ENCODE results near the gene CCDC50. TPM values are rescaled to one million over a fixed set of nuclear protein-coding genes. Genes with fewer than 3 reads are reported as not detected.

The CCDC50 gene
- polyA plus RNA-seq, 12 donors, result 26.4 to 38.1 (median 29.8) TPM; not detected in 1

DNA sequence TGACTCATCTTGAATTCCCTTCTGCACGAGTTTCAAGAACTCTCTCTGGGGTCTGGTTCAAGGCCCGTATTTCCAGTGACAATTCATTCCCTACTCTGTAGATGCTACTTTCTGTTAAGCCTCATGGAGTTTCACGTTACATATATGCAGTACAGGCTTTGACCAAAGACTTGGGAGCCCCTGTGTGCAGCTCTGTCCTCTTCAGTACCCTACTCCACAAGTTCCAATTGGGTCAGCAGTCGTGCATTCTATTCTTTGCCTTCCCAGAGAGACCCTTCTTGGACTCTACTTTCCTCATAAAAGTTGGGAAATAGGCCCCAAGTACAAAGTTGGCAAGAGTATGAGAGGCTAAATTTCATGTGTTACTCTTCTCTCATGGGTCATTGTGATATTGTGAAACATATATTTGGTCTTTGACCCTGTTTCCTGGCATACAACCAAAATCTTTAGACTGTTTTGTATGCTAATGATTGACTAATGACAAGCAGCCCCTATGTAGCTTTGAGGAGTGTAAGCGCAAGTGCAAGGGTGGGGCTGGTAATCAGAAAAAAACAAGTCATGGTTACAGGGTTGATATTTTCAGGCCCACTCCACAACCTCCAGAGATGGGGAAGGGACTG lies 15.0 kb upstream of the CCDC50 start:
- no peak for DNase-seq

DNA sequence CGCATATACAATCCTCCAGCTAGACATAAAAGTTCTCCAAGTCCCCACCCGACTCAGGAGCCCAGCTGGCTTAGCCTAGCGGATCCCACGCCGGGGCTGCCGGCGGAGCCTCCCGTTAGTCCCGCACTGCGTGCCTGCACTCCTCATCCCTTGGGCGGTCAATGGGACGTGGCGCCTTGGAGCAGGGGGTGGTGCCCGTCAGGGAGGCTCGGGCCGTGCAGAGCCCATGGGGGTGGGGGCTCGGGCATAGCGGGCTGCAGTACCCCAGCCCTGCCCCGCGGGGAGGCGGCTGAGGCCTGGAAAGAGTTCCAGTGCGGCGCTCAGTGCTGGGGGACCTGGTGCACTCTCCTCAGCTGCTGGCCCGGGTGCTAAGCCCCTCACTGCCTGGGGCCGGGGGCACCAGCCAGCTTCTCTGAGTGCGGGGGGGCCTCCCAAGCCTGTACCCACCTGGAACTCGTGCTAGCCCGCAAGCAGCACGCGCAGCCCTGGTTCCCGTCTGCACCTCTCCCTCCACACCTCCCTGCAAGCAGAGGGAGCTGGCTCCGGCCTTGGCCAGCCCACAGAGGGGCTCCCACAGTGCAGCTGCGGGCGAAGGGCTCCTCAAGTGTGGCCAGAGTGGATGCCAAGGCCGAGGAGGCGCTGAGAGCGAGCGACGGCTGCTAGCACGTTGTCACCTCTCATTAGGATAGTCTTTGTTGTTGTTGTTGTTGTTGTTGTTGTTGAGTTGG lies 12.2 kb upstream of the CCDC50 start:
- no peak for DNase-seq

DNA sequence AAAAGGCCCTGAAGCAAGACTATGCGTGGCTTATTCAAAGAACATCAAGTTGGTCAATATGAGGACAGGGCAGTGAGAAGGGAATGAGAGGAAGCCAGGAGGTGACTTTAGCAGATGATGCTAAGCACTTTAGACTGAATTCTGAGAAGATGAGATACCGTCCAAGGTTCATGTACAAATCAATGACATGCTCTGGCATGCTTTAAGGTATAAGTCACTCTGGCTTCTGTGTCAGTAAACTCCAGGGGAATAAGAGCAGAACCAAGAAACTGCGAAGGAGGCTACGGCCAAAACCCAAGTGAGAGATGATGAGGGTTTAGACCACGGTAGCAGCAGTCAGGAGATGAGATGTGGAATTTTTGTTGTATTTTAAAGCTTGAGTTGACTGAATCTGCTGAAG lies 8.9 kb upstream of the CCDC50 start:
- DNase-seq, result no peak

DNA sequence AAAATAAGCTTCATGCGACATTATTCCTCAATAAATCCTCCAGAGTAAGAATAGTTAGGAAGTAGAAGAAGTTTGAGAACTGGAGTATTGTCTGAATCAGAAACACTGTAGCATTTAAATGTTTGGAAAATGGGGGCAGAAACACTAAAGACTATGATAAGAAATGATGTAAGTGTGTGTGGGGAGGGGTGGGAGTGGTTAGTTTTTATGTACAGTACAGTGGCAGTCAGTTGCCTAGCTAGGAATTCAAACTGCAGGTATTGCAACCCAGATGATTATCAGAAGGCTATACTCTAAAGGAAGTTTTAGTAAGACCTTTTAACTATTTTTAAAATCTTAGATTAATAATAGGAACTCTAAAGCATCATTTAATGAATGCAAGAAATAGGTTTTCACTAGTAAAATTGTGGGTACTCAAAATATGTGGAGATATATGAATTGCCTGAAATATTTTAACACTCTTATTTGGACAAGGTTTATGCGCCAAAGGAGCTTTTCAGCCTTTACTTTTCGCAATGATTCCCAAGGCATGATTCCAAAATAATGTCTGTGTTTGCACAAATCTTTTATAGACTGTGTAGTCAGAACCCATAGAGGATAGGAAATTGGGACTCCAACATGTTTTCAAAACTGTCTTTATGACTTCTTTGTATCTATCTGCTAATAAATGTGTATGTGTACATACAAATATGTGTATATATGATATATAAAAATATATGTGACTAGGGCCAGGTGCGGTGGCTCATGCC lies 8.0 kb upstream of the CCDC50 start:
- DNase-seq, result no peak

DNA sequence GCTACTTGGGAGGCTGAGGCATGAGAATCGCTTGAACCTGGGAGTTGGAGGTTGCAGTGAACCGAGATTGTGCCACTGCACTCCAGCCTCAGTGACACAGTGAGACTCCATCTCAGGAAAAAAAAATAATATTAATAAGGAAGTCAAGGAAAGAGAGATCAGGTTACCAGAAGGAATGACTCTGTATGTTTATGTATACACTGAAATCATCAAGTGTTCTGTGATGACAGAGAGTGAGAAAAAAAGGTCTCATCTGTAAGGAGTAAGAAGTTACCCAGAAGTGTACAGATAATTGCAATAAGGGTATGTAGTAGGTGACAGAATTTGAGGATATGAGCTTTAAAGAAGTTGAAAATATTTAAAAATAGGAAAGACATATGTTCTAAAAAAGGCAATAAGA lies 4.3 kb upstream of the CCDC50 start:
- no peak for DNase-seq

DNA sequence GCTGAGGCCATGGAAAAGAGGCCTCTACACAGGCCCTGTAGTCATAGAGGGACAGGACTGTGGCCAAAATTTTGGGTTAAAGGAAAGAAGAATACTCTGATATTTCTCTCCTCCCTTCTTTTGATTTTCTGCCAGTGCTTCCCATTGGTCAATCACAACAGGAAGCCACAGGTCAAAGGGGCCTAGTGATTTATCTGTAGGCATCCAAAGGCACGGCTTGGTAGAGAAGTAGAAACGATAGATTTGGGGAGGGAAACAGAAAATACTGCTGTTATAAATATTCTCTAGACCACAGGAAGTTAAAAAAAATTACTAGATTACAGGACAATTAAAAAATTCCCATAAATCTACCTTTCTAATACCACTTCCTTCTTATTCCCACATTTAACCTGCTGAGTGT lies 1.7 kb upstream of the CCDC50 start:
- DNase-seq, result no peak

DNA sequence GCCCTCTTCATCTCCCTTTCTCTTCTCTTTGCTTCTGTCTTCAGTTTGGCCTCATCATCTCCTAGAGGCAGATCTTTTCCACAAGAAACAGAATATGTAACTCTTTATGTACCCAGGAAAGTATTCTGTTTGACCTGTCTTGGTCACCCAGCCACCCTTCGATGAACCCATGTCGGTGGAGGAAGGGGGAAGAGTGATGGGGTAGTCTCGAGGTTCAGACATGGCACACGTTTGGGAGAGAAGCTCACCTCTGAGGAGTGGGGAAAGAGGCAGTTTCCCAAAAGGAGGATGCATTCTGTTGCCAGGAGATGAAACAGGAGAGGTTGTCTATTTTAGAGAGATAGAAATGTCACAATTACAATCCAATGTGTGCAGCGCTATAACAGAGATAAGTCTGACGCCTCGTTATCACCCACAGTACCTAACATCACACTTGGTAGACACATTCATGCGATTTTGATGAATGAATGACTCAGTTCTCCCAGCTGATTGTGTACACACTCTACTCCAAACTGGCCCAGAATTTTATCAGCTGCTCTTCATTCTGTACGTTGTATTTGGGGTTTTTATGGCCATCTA lies 722 bp upstream of the CCDC50 start:
- no peak for DNase-seq

DNA sequence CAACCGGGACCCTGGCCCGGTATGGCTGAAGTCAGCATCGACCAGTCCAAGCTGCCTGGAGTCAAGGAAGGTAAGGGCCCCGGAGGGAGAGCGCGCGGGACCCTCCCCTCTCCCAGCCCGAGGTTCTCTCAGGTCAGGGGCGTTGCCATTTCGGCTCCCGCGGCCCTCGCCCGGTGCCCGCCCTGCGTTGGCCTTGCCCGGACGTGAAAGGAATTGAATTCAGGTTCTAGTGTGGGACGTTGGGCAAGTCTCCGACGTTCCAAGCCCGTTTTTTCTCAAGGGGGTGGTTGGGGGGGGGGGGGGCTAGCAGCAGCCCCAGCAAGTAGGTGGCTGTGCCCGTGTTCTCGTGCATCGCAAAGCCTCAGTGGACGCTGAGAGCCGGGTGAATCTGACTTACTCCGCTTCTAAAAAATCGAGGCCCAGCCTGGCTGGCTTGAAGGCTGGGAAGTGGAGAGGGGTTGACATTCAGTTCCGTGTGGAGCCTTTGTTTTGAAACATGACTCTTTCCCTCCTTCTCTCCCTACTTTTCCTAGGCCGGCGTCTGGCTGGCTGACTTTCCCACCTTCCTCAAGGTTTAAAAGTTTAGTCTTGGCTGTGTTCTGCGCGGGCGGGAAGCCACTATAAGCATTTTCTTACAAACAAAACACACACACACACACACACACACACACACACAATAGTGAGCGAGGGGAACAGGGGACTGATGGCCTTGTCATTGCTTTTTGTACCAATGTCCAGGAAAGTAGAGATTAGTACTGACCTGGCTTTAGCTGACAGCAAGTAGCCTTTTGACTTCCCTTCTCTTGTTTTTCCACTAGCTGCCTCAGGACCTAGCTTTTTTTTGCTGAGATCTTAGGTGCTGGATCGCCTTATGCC lies 698 bp downstream of the CCDC50 start, which contains the start of gene UTS2B:
UTS2B (minus strand) TSS at position 873 of the 876 bp plus-strand sequence. CDS start 48,337 bp downstream, outside the sequence.
- peak; percentile 75 for DNase-seq

DNA sequence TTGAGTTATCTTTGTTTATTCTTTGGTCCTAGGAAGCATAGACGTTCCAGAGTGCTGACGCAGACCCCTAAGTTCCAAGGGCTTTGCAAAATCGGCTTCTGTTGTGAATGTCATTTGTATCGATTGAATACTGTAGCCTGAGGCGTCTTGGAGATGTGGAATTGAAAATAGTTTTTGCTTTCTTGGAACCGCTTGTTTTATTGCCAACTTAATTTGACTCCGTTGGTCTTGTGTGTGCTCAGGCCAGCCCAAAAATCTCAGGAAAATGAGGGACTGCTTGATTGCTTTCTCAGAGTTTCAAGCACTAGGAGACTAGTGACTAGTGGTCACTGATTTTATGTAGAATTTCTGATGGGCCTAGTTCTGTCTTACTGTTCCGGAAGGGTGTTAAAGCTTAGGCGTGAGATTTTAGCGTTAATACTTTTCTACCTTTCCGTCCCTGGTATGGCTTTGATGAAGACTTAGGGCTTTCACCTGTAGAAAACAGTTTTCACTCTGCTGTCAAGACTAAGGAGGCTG lies 1.4 kb downstream of the CCDC50 start:
- no peak for DNase-seq

DNA sequence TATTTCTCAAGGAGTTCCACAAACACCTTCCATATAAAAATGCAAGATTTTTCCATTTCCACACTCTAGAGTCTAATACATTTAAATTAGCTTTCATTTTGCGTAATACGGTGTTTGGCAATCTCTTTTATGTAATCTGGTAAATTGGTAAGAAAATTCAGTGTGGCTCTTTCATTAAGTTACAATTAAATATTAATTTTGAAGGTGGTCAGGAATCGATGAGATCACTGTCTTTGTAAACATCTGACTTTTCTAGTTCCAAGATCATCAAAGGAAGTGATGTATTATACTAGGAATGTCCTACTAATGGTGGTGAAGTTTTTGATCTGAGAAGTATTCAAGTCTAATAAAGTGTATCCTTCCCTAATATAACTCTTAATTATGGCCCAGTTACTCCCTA lies 2.2 kb downstream of the CCDC50 start:
- no peak for DNase-seq

DNA sequence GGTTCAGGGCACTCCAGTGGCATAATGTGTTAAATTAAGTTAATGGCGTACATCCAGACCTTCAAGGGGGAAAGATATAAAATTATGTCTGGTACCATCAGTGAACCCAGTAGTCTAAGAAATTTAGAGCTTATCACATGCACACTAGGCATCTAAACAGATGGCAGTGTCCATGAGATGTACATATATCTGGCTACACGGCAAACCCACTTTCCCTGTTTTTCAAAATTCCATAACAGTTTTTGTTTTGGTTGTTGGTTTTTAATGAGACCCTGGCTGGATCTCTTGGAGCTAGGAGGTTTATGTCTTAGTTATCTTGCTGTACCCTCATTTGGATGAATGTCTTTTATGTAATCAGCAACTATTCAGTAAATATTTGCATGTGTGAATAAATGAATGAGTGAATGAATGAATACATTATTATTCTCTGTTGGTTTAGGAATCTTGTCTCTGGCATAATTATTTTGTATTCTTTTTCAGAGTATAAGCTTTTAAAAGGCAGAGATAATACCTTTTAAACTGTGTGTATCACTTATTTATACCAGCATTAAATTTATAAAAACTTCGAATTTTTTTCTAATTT lies 4.2 kb downstream of the CCDC50 start:
- no peak for DNase-seq

DNA sequence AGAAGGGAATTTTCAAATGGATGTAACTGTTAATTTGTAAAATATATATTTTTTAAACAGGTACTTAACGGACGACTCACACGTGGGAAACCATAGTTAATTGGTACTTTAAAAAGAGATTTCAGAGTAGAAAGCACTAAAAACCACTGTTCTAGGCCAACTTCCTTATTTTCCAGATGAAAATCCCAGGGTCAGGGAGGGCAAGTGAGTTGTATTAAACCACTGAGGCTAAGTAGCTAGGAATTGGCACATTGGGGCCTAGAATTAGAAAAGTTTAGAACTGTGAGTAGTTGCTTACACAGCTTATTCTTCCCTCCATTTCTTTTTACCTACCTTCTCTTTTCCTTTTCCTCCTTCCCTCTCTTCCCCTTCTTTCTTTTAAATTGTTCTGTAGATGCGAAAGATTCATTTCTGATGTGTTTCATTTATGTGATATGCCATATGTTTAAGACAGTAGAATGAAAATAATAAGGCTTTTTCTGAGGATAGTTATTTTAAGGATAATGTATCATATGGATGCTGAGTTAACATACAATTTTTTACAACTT lies 5.2 kb downstream of the CCDC50 start:
- DNase-seq, result no peak

DNA sequence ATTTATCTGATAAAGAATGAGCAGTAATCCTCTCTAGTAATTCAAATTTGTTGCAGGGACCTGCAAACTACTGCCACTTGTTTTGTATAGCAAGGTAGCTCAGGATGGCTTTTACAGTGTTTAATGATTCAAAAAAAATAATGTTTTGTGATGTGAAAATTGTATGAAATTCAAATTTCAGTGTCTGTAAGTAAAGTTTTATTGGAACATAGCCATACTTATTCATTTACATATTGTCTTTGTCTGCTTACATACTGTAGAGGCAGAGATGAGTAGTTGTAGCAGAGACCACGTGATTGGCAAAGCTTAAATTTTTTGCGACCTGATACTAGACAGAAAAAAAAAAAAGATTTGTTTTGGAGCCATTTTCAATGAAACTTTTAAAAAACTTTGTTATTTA lies 7.6 kb downstream of the CCDC50 start:
- no peak for DNase-seq

DNA sequence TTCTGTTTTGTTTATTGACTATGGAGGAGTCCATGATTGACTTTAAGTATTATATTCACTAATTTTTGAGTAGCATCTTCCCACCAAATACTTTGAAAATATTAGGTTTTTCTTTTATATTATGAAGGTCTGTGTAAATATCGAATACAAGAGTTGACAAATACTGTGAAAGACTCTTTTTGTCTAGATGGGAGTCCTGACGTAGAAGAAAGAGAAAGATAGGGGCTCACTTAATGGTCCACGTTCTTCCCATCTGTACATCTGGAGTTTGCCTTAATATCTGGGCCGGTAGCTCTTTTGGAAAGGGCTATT lies 8.9 kb downstream of the CCDC50 start:
- DNase-seq, result no peak

DNA sequence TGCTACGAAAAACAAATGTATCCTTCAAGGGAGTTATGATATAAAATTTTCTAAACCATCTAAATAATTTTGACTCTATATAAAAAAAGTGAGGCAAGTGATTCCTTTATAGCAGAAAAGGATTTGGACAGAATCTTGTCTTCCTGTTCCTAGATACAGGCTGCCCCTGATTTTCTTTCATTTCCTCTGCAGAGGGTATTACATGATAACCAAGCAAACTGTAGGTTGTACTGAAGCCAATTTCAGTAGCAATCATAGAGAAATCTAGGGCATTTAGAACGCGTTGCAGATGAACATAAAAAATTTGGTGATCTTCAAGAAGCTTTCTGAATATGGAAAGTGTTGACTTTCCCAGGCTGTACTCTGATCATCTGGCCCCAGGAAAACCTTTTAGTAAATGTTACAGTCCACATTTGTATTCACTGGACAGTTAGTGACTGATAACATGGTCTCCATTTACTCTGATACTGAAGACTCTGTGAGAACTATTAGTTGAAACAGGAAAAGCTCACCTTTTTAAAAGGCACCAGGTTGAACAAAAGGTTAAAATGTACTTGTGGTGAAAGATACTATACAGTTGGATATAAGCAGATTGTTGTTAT lies 10.2 kb downstream of the CCDC50 start:
- DNase-seq, result no peak

DNA sequence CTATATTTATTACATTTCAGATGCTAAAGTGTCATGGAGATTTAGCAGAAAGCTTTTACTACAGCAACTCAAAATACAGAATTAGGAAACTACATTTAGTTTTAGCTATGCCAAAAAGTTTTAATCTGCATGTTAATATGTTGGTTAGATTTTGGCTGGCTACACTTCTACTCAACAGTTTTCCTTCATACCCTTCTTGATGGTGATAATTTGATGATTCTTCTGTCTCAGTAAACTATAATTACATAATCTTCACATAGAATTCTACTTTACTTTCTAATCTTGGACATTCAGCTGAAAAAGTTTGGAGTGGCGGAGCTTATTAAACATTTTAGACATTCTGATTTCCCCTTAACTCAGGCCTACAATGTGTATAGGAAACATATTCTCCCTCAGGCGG lies 11.2 kb downstream of the CCDC50 start:
- no peak for DNase-seq

DNA sequence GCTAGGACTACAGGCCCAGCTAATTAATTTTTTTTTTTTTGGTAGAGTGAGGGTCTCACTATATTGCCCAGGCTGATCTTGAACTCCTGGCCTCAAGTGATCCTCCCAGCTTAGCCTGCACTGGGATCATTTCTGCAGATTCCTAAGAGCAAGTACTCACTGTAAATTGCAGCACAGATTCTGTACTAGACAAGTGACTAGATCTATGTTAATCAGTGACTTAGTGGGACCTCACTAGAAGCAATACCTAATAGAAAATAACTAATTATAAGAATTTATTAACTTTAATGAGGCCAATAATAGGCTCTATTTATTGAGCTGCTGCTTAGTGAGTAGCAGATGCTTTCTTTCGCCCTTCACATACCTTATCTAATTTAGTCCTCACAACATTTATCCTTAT lies 11.8 kb downstream of the CCDC50 start:
- no peak for DNase-seq

DNA sequence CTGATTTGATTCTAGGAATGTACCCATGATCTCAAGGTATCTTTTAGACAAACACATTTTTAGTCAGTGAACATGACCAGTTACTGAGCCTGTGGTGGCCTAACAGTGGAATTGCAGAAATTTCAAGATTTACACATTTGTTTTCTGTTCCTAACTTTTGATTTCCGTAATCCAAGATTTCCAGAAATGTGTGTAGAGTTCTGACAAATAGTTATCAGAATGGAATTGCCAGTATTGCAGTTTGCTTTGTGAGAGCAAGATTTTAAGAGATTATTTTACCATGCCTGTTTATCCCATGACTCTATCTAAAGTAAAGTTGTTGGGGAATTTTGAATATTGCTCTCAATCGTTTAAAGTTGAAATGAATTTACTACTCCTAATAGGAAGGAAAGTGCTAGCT lies 12.8 kb downstream of the CCDC50 start:
- DNase-seq, result no peak

DNA sequence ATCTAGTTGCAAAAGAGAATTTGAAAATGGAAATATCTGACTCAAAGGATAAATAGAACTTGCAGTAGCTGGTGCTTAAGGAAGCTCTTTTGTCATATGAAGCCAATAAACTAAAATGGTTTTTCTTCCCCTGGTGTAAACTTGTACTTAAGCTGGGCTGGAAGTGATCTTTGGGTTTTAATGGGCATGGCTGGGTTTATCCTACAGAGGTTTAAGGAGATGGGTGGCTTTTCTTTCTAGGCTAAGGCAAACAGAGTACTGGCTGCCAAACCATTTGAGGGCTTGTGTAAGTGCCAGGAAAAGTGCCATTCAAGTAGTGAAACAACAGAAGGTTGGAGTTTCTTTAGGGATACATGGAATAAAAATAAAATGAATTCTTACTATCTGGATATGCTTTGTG lies 13.2 kb downstream of the CCDC50 start:
- DNase-seq, result no peak

DNA sequence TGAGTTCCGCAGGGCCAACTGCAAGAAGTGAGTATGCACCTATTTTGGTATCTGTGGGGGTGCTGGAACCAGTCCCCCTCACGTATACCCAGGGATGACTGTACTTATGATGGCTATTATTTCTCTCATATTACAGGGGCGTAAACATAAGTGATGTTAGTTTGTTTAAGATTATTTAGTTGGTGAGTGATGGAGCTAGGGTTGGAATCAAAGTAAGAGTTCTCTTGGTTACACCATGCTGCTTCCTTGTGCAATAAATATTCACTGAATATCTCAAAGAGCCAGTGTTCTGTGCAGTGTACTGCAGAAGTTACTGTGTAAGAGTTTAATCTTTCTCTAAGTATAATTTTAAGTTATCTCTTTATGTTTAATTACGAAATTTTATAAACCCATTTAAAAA lies 13.9 kb downstream of the CCDC50 start:
- no peak for DNase-seq

All from muscle of arm (tissue), 12 donors.